ENCODE data around the gene PPM1L. TPM values are rescaled to one million over a fixed set of nuclear protein-coding genes. Genes with fewer than 3 reads are reported as not detected.

Gene PPM1L
- total RNA-seq, 1 donor from 2014 or later = 5.8 TPM

DNA sequence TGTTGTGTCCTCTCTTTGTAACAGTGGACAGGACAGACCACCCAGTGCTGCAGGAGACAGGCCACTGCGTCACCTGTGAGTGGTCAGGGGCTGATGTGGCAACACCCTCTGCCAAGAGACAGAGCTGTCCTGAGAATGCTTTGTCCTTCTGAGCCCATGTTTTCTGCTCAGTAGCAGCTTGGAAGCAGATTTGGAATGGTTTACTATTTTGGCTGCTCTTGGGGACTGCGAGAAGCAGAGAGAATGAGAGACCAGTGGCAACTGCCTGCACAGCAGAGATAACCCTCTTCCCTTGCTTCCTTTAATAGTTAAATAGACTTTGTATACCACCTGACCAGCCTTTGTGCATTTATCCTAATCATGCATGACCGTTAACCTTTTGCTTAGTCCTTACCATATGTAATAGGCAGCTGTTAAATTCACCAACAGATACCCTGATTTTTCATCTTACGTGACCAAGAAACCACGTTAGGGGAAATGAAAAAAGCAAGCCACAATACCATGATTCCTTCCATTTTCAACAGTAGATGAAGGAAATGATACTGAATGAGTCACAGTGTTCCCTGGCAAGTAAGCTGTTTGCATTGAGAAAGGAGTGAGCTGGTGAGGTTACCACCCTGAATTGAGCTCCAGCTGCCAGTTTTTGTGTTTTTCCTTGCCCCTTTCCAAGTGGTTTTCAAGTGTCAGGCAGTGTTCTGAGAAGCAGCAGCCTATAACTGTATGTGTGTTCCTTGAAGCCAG, 313.6 kb downstream of the PPM1L start:
- peak; percentile 91 for ATAC-seq (ENCODE audit: low read depth)
- TF ChIP-seq, protein P1, sequence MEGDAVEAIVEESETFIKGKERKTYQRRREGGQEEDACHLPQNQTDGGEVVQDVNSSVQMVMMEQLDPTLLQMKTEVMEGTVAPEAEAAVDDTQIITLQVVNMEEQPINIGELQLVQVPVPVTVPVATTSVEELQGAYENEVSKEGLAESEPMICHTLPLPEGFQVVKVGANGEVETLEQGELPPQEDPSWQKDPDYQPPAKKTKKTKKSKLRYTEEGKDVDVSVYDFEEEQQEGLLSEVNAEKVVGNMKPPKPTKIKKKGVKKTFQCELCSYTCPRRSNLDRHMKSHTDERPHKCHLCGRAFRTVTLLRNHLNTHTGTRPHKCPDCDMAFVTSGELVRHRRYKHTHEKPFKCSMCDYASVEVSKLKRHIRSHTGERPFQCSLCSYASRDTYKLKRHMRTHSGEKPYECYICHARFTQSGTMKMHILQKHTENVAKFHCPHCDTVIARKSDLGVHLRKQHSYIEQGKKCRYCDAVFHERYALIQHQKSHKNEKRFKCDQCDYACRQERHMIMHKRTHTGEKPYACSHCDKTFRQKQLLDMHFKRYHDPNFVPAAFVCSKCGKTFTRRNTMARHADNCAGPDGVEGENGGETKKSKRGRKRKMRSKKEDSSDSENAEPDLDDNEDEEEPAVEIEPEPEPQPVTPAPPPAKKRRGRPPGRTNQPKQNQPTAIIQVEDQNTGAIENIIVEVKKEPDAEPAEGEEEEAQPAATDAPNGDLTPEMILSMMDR (IDR thresholded peaks at IDR 0.05) = no peak
- H3K36me3 Mint-ChIP-seq (ENCODE audit: low read depth) = no peaks in the 10 kb centered on the region

DNA sequence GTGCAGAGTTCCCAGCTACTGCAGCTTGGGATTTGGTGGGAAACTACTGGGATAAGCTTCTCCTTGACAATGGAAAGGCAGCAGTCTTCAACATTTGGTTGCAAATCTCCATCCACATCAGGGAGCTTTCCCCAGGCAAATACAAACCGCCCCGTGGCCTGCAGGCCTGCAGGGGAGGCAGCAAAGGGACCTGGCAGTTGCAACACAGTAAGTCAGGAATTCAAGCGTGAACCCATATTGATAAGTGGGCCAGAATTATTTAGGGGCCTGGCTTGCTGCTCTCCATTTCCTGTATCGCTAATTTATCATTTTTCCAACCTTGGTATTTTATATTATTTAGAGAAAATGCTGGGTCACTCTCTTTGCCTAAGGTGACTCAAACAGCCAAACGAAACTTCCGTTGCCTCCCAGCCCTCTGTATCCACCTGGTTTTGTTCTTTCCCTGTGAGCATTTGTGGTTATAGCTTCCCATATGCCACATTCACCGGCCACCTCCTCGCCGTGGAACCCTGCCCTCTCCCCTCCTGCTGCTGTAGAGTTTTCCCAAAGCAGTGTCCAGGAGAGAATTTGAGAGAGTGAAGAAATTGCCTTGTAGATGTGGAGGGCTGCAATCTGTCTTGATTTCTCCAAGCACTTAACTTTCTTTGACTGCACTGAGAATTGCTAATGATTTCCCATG, 314.4 kb downstream of the PPM1L start:
- Mint-ChIP-seq H3K27me3 (no peaks in the 10 kb centered on the region), H3K4me1 (peaks cover 48% of the 10 kb centered on the region), H3K36me3 (ENCODE audit: low read depth) (no peaks in the 10 kb centered on the region), H3K9me3 (no peaks in the 10 kb centered on the region), H3K4me3 (peak overlapping the region; percentile 42), H3K27ac (peak overlapping the region; percentile 78)
- no peak for DNase-seq
- POLR2A ChIA-PET = interaction anchor here (0.6 to 1.9 kb wide), 6 partner anchors 35 to 315 kb away, joined by 3 to 14 read pairs (median 6); partner anchors contain the start of genes B3GALNT1 and NMD3
- no peak for ATAC-seq (ENCODE audit: low read depth)
- CTCF ChIA-PET = interaction anchor here (1.3 to 1.4 kb wide), 2 partner anchors 35 to 113 kb away, joined by 3 to 6 read pairs; no protein-coding TSS in a partner anchor
- TF ChIP-seq, protein P1 (IDR thresholded peaks at IDR 0.05) = no peak
- intact Hi-C loops (cut with micrococcal nuclease) = loop anchor here (1.0 to 2.0 kb wide), 3 partner anchors 151 to 506 kb away; partner anchors contain the start of genes KPNA4 and NMD3

More for the DNA sequence above, 313.6 kb downstream of the PPM1L start:
- Mint-ChIP-seq H3K27ac (peak overlapping the region; percentile 82), H3K4me3 (peak overlapping the region; percentile 51), H3K4me1 (peaks cover 48% of the 10 kb centered on the region), H3K27me3 (no peaks in the 10 kb centered on the region), H3K9me3 (no peaks in the 10 kb centered on the region)
- intact Hi-C loops (cut with micrococcal nuclease) = loop anchor here (1.0 to 2.0 kb wide), 8 partner anchors 34 to 670 kb away; partner anchors contain the start of genes B3GALNT1, IFT80, KPNA4 and NMD3
- CTCF ChIA-PET = interaction anchor here (0.8 to 1.4 kb wide), 3 partner anchors 26 to 112 kb away, joined by 3 to 6 read pairs (median 3); no protein-coding TSS in a partner anchor
- POLR2A ChIA-PET = interaction anchor here (0.6 to 1.9 kb wide), 6 partner anchors 34 to 314 kb away, joined by 3 to 14 read pairs (median 6); partner anchors contain the start of genes B3GALNT1 and NMD3
- DNase-seq = no peak

DNA sequence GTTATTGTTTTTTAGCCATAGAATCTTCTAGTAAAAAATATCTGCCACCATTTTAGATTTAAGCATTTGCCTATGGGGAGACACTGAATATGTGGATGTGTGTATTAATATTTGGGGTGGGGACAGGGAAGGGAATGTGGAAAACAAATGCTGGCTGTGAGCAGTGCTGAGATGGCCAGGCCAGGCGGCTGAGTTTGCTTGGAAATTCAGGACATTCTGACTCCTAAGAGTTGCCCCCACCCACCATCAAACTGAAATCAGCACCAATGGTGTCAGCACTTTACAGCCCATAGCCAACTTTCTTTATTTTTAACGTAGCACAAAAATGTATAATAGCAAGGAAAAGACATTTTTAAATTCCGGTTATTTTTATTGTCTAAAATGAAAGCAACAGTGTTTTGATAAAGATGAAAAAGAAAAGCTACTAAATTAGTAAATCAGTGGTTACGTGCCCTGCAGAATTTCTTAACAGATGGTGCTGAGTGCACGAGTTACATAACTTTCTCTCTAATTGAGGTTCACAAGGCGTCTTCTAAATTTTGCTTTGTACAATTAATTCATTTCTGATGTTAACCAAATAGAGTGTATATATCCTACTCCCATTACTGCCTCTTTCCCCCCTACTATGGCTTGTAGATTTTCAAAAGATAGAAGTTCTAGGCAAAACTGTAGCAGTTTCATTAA, 315.1 kb downstream of the PPM1L start:
- ChIA-PET POLR2A (no interaction called here), CTCF (interaction anchor here (1.1 kb wide), 1 partner anchor 30 kb away, joined by 3 read pairs; no protein-coding TSS in a partner anchor)
- intact Hi-C loops (cut with micrococcal nuclease) = loop anchor here (1.0 to 2.0 kb wide), 3 partner anchors 150 to 506 kb away; partner anchors contain the start of genes KPNA4 and NMD3
- ATAC-seq (ENCODE audit: low read depth) = no peak
- Mint-ChIP-seq H3K4me1 (peaks cover 48% of the 10 kb centered on the region), H3K27ac (peak overlapping the region; percentile 42), H3K9me3 (no peaks in the 10 kb centered on the region), H3K36me3 (ENCODE audit: low read depth) (no peaks in the 10 kb centered on the region), H3K27me3 (no peaks in the 10 kb centered on the region), H3K4me3 (no peak overlapping the region)
- DNase-seq = no peak
- TF ChIP-seq, protein P1 (IDR thresholded peaks at IDR 0.05) = no peak

DNA sequence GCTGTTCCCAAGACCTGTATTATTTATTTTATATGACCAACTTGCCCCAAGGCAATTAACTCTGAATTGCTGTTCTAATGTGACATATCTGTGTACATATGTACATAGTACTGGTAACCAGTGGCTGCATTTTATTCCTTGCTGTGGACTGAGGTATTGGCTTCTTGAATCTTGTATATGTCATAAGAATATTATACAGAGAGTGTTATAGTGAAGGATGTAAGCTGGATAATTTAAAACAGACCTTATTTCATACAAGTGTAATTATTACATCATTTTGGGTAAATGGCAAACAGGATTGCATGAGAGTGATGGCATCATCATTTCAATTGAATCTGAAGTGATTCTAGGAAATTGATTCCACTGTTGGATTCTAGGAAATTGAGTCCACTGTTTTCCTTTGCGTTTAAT, 316.2 kb downstream of the PPM1L start:
- H3K27me3 Mint-ChIP-seq = no peaks in the 10 kb centered on the region

More for the DNA sequence above, 316.2 kb downstream of the PPM1L start:
- TF ChIP-seq, protein P1 (IDR thresholded peaks at IDR 0.05) = no peak
- ChIA-PET CTCF (interaction anchor here (1.1 kb wide), 1 partner anchor 29 kb away, joined by 3 read pairs; no protein-coding TSS in a partner anchor), POLR2A (no interaction called here)
- ATAC-seq (ENCODE audit: low read depth) = no peak
- DNase-seq = no peak
- intact Hi-C loops (cut with micrococcal nuclease) = no loop called here
- no peaks in the 10 kb centered on the region for H3K36me3 Mint-ChIP-seq (ENCODE audit: low read depth)
- H3K4me1 Mint-ChIP-seq = peaks cover 38% of the 10 kb centered on the region
- no peak overlapping the region for H3K27ac Mint-ChIP-seq
- H3K9me3 Mint-ChIP-seq = no peaks in the 10 kb centered on the region
- no peak overlapping the region for H3K4me3 Mint-ChIP-seq

All from activated B cell treated with CpG ODN at 0.5 μM for 24 hours (primary cell).